ENCODE results near the gene HMGCL.

The HMGCL gene

GRCh38 chr1:23792151-23792945 lies 32.9 kb downstream of the HMGCL start:
- ChIA-PET POLR2A (interaction anchor here (5.9 kb wide), 1 partner anchor 13 kb away, joined by 42 read pairs; the partner anchor contains the start of gene PITHD1), CTCF (interaction anchor here (0.8 to 1.4 kb wide), 2 partner anchors 20 to 21 kb away, joined by 3 to 4 read pairs; no protein-coding TSS in a partner anchor)
- DNase-seq (ENCODE audit: extremely low spot score), result no peak
- no peak for TF ChIP-seq ARNT (IDR thresholded peaks at IDR 0.05)
- TF ChIP-seq SP1 (IDR thresholded peaks at IDR 0.05), result no peak
- no peak for TF ChIP-seq NFRKB (IDR thresholded peaks at IDR 0.05)
- TF ChIP-seq ZNF384 (IDR thresholded peaks at IDR 0.05), result no peak
- TF ChIP-seq ELF4 (IDR thresholded peaks at IDR 0.05), result no peak
- TF ChIP-seq CTBP1 (IDR thresholded peaks at IDR 0.05; ENCODE audit: borderline replicate concordance), result no peak
- TF ChIP-seq LEF1 (IDR thresholded peaks at IDR 0.05; ENCODE audit: borderline replicate concordance), result no peak
- TF ChIP-seq FOXK2 (IDR thresholded peaks at IDR 0.05), result no peak
- no peak for TF ChIP-seq FOXM1 (IDR thresholded peaks at IDR 0.05; ENCODE audit: borderline replicate concordance)
- TF ChIP-seq, protein P1, sequence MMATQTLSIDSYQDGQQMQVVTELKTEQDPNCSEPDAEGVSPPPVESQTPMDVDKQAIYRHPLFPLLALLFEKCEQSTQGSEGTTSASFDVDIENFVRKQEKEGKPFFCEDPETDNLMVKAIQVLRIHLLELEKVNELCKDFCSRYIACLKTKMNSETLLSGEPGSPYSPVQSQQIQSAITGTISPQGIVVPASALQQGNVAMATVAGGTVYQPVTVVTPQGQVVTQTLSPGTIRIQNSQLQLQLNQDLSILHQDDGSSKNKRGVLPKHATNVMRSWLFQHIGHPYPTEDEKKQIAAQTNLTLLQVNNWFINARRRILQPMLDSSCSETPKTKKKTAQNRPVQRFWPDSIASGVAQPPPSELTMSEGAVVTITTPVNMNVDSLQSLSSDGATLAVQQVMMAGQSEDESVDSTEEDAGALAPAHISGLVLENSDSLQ (IDR thresholded peaks at IDR 0.05), result no peak
- TF ChIP-seq FOXA1 (IDR thresholded peaks at IDR 0.05), result no peak
- no peak for TF ChIP-seq TARDBP (IDR thresholded peaks at IDR 0.05)

GRCh38 chr1:23791516-23792047 lies 33.6 kb downstream of the HMGCL start:
- no peak for DNase-seq (ENCODE audit: extremely low spot score)
- CTCF ChIA-PET, result interaction anchor here (0.8 kb wide), 1 partner anchor 20 kb away, joined by 4 read pairs; no protein-coding TSS in a partner anchor
- POLR2A ChIA-PET, result interaction anchor here (1.1 to 5.9 kb wide), 2 partner anchors 13 to 37 kb away, joined by 3 to 42 read pairs; partner anchors contain the start of gene PITHD1
- no peak for TF ChIP-seq LEF1 (IDR thresholded peaks at IDR 0.05; ENCODE audit: borderline replicate concordance)
- TF ChIP-seq, protein P1 (IDR thresholded peaks at IDR 0.05), result no peak
- TF ChIP-seq ELF4 (IDR thresholded peaks at IDR 0.05), result no peak

GRCh38 chr1:23790696-23791515 lies 34.3 kb downstream of the HMGCL start, which contains the start of gene LYPLA2:
LYPLA2 (plus strand) TSS chr1:23791145; CDS start chr1:23792683, 1,538 bp downstream.
- CTCF ChIA-PET, result interaction anchor here (0.6 to 1.4 kb wide), 3 partner anchors 12 to 120 kb away, joined by 3 to 5 read pairs (median 3); no protein-coding TSS in a partner anchor

DNA sequence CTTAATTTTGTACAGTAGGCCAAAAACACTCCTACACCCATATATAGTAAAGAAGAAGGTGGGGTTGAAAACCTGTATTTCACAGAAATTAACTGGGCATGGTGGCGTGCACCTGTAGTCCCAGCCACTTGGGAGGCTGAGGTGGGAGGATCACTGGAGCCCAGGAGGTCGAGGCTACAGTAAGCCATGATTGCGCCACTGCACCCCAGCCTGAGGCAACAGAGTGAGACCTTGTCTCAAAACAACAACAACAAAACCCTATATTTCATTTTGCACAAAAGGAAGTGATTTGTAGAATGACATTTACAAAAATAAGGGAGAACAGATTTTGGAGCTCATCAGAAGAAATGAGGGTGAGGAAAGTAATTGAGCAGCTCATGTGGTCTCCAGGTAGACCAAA lies 36.5 kb downstream of the HMGCL start:
- TF ChIP-seq CTBP1 (IDR thresholded peaks at IDR 0.05; ENCODE audit: borderline replicate concordance) (no peak), ELF4 (IDR thresholded peaks at IDR 0.05) (no peak), NFRKB (IDR thresholded peaks at IDR 0.05) (no peak), ARNT (IDR thresholded peaks at IDR 0.05) (no peak), HDGF (IDR thresholded peaks at IDR 0.05; ENCODE audit: borderline replicate concordance) (no peak), FOXA1 (IDR thresholded peaks at IDR 0.05) (no peak)
- TF ChIP-seq, protein P1 (IDR thresholded peaks at IDR 0.05), result no peak
- CTCF ChIA-PET, result interaction anchor here (0.6 kb wide), 1 partner anchor 16 kb away, joined by 3 read pairs; no protein-coding TSS in a partner anchor
- POLR2A ChIA-PET, result interaction anchor here (5.9 kb wide), 1 partner anchor 10 kb away, joined by 42 read pairs; the partner anchor contains the start of gene PITHD1

More at GRCh38 chr1:23790696-23791515, 34.3 kb downstream of the HMGCL start, which contains the start of gene LYPLA2:
- TF ChIP-seq HDGF (IDR thresholded peaks at IDR 0.05; ENCODE audit: borderline replicate concordance) (no peak), L3MBTL2 (conservative IDR thresholded peaks at IDR 0.05) (no peak), BHLHE40 (IDR thresholded peaks at IDR 0.05; ENCODE audit: borderline replicate concordance) (no peak), NFRKB (IDR thresholded peaks at IDR 0.05) (no peak), ELF4 (IDR thresholded peaks at IDR 0.05) (peak; percentile 92), SUZ12 (IDR thresholded peaks at IDR 0.05) (no peak)
- TF ChIP-seq, protein P1 (IDR thresholded peaks at IDR 0.05), result peak; percentile 88
- DNase-seq (ENCODE audit: extremely low spot score), result peak; percentile 89
- POLR2A ChIA-PET, result interaction anchor here (1.0 to 5.9 kb wide), 4 partner anchors 8 to 36 kb away, joined by 3 to 42 read pairs (median 4); partner anchors contain the start of gene PITHD1

DNA sequence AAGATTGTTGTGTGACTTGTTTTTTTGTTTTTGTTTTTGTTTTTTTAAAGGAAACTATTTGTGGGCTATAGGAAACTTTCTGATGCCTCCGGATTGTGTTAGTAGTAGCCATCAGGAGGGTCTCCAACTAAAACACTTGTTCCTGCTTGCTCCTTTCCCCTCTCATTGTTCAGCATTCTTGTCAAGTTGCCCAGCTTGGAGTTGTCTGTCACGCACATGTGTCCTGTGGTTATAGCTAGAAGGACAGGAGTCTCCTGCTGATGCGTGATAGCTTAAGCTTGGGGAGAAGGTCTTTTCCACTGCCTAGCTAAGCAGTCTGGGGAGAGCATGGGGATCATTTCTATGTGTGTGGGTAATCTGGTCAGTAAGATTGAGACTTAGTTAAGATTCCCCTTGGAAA lies 37.5 kb downstream of the HMGCL start:
- POLR2A ChIA-PET, result interaction anchor here (5.9 kb wide), 1 partner anchor 9 kb away, joined by 42 read pairs; the partner anchor contains the start of gene PITHD1
- CTCF ChIA-PET, result no interaction called here
- DNase-seq (ENCODE audit: extremely low spot score), result no peak
- no peak for TF ChIP-seq FOXM1 (IDR thresholded peaks at IDR 0.05; ENCODE audit: borderline replicate concordance)
- no peak for TF ChIP-seq FOXA1 (IDR thresholded peaks at IDR 0.05)
- TF ChIP-seq BHLHE40 (IDR thresholded peaks at IDR 0.05; ENCODE audit: borderline replicate concordance), result no peak
- TF ChIP-seq NFRKB (IDR thresholded peaks at IDR 0.05), result no peak
- no peak for TF ChIP-seq HDGF (IDR thresholded peaks at IDR 0.05; ENCODE audit: borderline replicate concordance)
- no peak for TF ChIP-seq L3MBTL2 (conservative IDR thresholded peaks at IDR 0.05)

More for the DNA sequence above, 36.5 kb downstream of the HMGCL start:
- DNase-seq (ENCODE audit: extremely low spot score), result no peak
